BJ (cell line): ENCODE data around the gene AEBP1. TPM values are rescaled to one million over a fixed set of nuclear protein-coding genes. Genes with fewer than 3 reads are reported as not detected.

Experiments
- CTCF ChIA-PET: fragments of 350-600 bp; formaldehyde crosslinking; extraction: SDS; loops from one replicate; lab custom pipeline; 2021; ENCODE audit warnings: antibody characterized with exemption, inconsistent platforms; lab: Yijun Ruan, JAX
- POLR2A ChIA-PET: fragments of 300-600 bp; sonication (Branson Sonifier 250); formaldehyde crosslinking; extraction: SDS; loops from one replicate; lab custom pipeline; 2021; ENCODE audit warnings: antibody characterized with exemption; lab: Charles Lee
- DNase-seq: peaks from one replicate; pipeline ENCODE4 v3.0.0-alpha.2; 2011; ENCODE audit warnings: low read depth
- H3K27me3 ChIP-seq: 2 replicates; pipeline ENCODE4 v1.6.0; 2011; ENCODE audit warnings: low read length; ENCODE audit not compliant: control insufficient read depth, insufficient read depth
- H3K36me3 ChIP-seq: 2 replicates; pipeline ENCODE4 v1.5.1; 2011; ENCODE audit warnings: low read length; ENCODE audit not compliant: control insufficient read depth, insufficient read depth
- H3K4me3 ChIP-seq: 2 replicates; pipeline ENCODE4 v1.5.1; 2011; ENCODE audit warnings: low read depth, mild to moderate bottlenecking, control low read depth, low read length
- polyA plus RNA-seq: library from polyadenylated mRNA; depleted of rRNA; stranded (reverse); fragments of >200 nt; gene quantifications from 2 replicates; pipeline ENCODE4 v1.2.3, GENCODE V29; 2011
- TF ChIP-seq, protein P1 (sequence below): IDR thresholded peaks from 2 replicates; pipeline ENCODE4 v1.5.1; 2011; ENCODE audit warnings: low read depth, mild to moderate bottlenecking, control low read depth, inconsistent platforms, low read length, moderate library complexity; ENCODE audit not compliant: insufficient read depth

AEBP1 gene
- polyA plus RNA-seq, 1 experiment, result 117 TPM

DNA sequence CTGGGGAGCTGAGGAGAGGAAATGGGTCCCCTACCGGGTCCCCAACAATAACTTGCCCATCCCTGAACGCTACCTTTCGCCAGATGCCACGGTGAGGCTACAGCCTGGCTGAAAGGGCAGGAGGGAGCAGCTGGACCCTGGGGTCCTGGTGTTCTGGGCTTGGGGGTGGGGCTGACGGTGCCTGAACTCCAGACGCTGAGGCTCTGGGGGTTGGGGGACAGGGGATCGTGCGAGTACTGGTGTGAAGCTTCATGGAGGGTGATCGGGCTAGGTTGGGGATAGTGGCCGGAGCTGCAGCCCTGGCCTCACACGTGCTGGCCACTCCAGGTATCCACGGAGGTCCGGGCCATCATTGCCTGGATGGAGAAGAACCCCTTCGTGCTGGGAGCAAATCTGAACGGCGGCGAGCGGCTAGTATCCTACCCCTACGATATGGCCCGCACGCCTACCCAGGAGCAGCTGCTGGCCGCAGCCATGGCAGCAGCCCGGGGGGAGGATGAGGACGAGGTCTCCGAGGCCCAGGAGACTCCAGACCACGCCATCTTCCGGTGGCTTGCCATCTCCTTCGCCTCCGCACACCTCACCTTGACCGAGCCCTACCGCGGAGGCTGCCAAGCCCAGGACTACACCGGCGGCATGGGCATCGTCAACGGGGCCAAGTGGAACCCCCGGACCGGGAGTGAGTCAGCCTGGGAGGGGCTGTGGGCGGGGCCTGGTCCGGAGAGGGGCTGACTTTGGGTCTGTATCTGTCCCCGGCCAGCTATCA lies 8.3 kb downstream of the AEBP1 start:
- POLR2A ChIA-PET, result no interaction called here

DNA sequence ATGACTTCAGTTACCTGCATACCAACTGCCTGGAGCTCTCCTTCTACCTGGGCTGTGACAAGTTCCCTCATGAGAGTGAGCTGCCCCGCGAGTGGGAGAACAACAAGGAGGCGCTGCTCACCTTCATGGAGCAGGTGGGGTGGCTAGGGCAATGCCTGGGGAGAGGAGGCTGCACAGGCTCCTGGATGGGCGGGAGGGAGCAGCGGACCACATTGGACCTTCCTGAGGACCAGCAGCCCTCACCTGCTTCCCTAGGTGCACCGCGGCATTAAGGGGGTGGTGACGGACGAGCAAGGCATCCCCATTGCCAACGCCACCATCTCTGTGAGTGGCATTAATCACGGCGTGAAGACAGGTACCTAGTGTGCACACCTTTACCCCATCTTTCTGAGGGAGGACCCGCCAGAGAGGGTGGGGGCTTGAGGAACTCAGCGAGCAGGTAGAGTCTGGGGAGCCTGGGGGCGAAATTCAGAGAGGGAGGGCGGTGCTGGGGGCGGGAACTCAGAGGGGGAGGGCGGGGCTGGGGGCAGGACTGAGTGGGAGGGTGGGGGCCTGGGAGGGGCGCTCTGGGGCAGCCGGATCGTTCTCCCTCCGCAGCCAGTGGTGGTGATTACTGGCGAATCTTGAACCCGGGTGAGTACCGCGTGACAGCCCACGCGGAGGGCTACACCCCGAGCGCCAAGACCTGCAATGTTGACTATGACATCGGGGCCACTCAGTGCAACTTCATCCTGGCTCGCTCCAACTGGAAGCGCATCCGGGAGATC lies 9.0 kb downstream of the AEBP1 start:
- no peaks in the 10 kb centered on the region for H3K27me3 ChIP-seq

More for the DNA sequence above, 8.3 kb downstream of the AEBP1 start:
- Histone ChIP-seq H3K36me3 (peaks cover 55% of the 10 kb centered on the region), H3K4me3 (no peak overlapping the region), H3K27me3 (no peaks in the 10 kb centered on the region)
- no peak for DNase-seq
- TF ChIP-seq, protein P1, sequence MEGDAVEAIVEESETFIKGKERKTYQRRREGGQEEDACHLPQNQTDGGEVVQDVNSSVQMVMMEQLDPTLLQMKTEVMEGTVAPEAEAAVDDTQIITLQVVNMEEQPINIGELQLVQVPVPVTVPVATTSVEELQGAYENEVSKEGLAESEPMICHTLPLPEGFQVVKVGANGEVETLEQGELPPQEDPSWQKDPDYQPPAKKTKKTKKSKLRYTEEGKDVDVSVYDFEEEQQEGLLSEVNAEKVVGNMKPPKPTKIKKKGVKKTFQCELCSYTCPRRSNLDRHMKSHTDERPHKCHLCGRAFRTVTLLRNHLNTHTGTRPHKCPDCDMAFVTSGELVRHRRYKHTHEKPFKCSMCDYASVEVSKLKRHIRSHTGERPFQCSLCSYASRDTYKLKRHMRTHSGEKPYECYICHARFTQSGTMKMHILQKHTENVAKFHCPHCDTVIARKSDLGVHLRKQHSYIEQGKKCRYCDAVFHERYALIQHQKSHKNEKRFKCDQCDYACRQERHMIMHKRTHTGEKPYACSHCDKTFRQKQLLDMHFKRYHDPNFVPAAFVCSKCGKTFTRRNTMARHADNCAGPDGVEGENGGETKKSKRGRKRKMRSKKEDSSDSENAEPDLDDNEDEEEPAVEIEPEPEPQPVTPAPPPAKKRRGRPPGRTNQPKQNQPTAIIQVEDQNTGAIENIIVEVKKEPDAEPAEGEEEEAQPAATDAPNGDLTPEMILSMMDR, result no peak
- CTCF ChIA-PET, result interaction anchor here (1.4 to 2.2 kb wide), 2 partner anchors 10 to 84 kb away, joined by 3 to 7 read pairs; partner anchors contain the start of gene POLD2

DNA sequence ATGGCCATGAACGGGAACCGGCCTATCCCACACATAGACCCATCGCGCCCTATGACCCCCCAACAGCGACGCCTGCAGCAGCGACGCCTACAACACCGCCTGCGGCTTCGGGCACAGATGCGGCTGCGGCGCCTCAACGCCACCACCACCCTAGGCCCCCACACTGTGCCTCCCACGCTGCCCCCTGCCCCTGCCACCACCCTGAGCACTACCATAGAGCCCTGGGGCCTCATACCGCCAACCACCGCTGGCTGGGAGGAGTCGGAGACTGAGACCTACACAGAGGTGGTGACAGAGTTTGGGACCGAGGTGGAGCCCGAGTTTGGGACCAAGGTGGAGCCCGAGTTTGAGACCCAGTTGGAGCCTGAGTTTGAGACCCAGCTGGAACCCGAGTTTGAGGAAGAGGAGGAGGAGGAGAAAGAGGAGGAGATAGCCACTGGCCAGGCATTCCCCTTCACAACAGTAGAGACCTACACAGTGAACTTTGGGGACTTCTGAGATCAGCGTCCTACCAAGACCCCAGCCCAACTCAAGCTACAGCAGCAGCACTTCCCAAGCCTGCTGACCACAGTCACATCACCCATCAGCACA lies 9.7 kb downstream of the AEBP1 start:
- CTCF ChIA-PET, result no interaction called here
- POLR2A ChIA-PET, result no interaction called here
- Histone ChIP-seq H3K36me3 (peaks cover 48% of the 10 kb centered on the region), H3K4me3 (no peak overlapping the region), H3K27me3 (no peaks in the 10 kb centered on the region)
- TF ChIP-seq, protein P1, result no peak
- DNase-seq, result no peak

More for the DNA sequence above, 9.0 kb downstream of the AEBP1 start:
- ChIA-PET CTCF (interaction anchor here (2.2 kb wide), 1 partner anchor 9 kb away, joined by 7 read pairs; the partner anchor contains the start of gene POLD2), POLR2A (no interaction called here)
- Histone ChIP-seq H3K36me3 (peaks cover 52% of the 10 kb centered on the region), H3K4me3 (no peak overlapping the region)
- no peak for DNase-seq
- TF ChIP-seq, protein P1, result no peak

DNA sequence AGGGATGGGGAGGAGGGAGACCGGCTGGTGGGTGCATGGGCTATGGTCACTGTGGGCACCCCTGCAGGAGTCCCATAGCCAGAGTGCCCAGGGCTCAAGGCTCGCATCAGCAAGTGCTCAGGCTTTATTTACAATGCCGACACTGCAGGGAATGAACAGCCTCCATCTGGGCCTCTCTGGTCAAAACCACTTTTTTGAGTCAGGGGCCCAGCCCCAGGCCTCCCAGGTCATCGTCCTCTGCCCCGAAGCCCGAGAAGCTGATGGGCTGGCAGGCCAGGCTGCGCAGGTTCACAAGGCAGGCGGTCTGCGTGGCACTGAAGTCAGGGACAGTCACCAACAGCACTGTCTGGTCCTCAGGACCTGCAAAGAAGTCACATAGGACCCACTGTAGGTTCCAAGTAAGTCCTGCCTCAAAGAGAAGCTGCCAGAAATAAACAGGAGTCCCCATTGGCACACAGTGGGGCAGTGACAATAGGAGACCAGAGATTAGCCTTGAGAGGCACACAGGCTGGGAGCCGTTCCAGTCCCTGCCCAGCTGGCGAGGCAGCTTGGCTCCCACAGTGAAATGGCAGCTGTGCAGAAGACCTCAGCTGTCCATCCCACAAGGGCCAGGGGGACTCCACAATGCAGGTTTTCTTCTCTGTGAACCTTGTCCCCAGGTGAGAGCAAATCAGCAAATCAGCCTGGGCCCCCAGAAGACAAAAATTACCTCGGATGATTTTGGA lies 10.6 kb downstream of the AEBP1 start:
- H3K4me3 ChIP-seq, result no peak overlapping the region
- TF ChIP-seq, protein P1, result no peak
- no peak for DNase-seq
- no peaks in the 10 kb centered on the region for H3K27me3 ChIP-seq
- ChIA-PET CTCF (interaction anchor here (1.3 to 1.9 kb wide), 3 partner anchors 9 to 42 kb away, joined by 4 to 7 read pairs (median 5); no protein-coding TSS in a partner anchor), POLR2A (interaction anchor here (0.7 kb wide), 1 partner anchor 8 kb away, joined by 3 read pairs; no protein-coding TSS in a partner anchor)
- peaks cover 42% of the 10 kb centered on the region for H3K36me3 ChIP-seq
